HepG2 (cell line): ENCODE data around the gene CAMTA1. TPM values are rescaled to one million over a fixed set of nuclear protein-coding genes. Genes with fewer than 3 reads are reported as not detected.

ENCODE experiments used
- ATAC-seq: fragments of 200-7000 bp; cut with Tn5 transposase; 3 replicates; pipeline ENCODE4 v1.9.1; 2020; ENCODE audit warnings: mild to moderate bottlenecking, moderate library complexity
- BruUV-seq: library from RNA; stranded (reverse); fragments of 400-500 nt; replicated peaks from 2 replicates; lab custom pipeline; 2021; lab: Mats Ljungman, UMichigan
- CTCF ChIA-PET: fragments of 300-600 bp; formaldehyde crosslinking; extraction: SDS; loops from one replicate; lab custom pipeline; 2021; ENCODE audit warnings: low total read pairs, inconsistent platforms, low intra/inter-chr PET ratio; lab: Yijun Ruan, JAX
- POLR2A ChIA-PET: fragments of 350-600 bp; sonication (Branson Sonifier 250); formaldehyde crosslinking; loops from one replicate; lab custom pipeline; 2020; ENCODE audit warnings: antibody characterized with exemption, inconsistent platforms; lab: Yijun Ruan, JAX
- DNase-seq: peaks from one replicate; pipeline ENCODE4 v3.0.0-alpha.2; 2015; ENCODE audit warnings: low spot score
- FAIRE-seq: peaks from 3 replicates; lab custom pipeline; 2011; peaks lifted over from hg19 to GRCh38; lab: Jason Lieb, UNC
- H2AFZ ChIP-seq: one replicate; pipeline ENCODE4 v1.6.1; 2011; ENCODE audit warnings: low read length, inconsistent platforms
- H3K27ac ChIP-seq: fragments of 300-600 bp; 3 replicates; pipeline ENCODE4 v1.8.0; 2011; ENCODE audit warnings: mixed run types, mild to moderate bottlenecking, mixed read lengths, low read length, inconsistent platforms; ENCODE audit not compliant: insufficient read depth; ENCODE audit errors: extremely low read length
- H3K27me3 ChIP-seq, 2 experiments: fragments of 200-600 bp in 1 of 2; 2 replicates in 1 of 2; 3 replicates in 1 of 2; pipeline versions ENCODE4 v1.6.0 to v1.8.0; 2011; ENCODE audit warnings: low read length in 2 of 2, mild to moderate bottlenecking in 2 of 2, moderate library complexity in 2 of 2, inconsistent platforms in 1 of 2; ENCODE audit not compliant: insufficient read depth in 2 of 2, control insufficient read depth in 1 of 2
- H3K36me3 ChIP-seq, 2 experiments: fragments of 200-600 bp in 1 of 2; replicated peaks in 1 of 2; 2 replicates in 1 of 2; 3 replicates in 1 of 2; pipeline versions ENCODE4 v1.5.1 to v1.8.0; 2011; ENCODE audit warnings: low read length in 2 of 2, inconsistent platforms in 1 of 2; ENCODE audit not compliant: insufficient read depth in 2 of 2, control insufficient read depth in 1 of 2
- H3K4me1 ChIP-seq: 2 replicates; pipeline ENCODE4 v1.5.1; 2012; ENCODE audit warnings: low read length, inconsistent platforms; ENCODE audit not compliant: insufficient read depth
- H3K4me2 ChIP-seq: 2 replicates; pipeline ENCODE4 v1.6.0; 2011; ENCODE audit warnings: low read depth, low read length, inconsistent platforms
- H3K4me3 ChIP-seq, 3 experiments: fragments of 200-600 bp in 1 of 3; sonication (generic), shearing (Covaris generic) in 1 of 3; replicated peaks in 1 of 3; 2 replicates each; pipeline ENCODE4 v1.5.1; 2011 to 2016; ENCODE audit warnings: low read length in 3 of 3, inconsistent platforms in 2 of 3, low read depth in 2 of 3, mild to moderate bottlenecking in 2 of 3, control low read depth in 1 of 3, mixed read lengths in 1 of 3; ENCODE audit not compliant: insufficient read depth in 1 of 3
- H3K79me2 ChIP-seq: one replicate; pipeline ENCODE4 v1.6.1; 2011; ENCODE audit warnings: low read length, inconsistent platforms; ENCODE audit not compliant: insufficient read depth
- H3K9ac ChIP-seq: 2 replicates; pipeline ENCODE4 v1.6.0; 2011; ENCODE audit warnings: mild to moderate bottlenecking, low read depth, low read length, inconsistent platforms; ENCODE audit not compliant: insufficient read depth
- H3K9me3 ChIP-seq: 2 replicates; pipeline ENCODE4 v1.5.1; 2012; ENCODE audit warnings: mild to moderate bottlenecking, low read length
- H4K20me1 ChIP-seq: 2 replicates; pipeline ENCODE4 v1.6.0; 2011; ENCODE audit warnings: inconsistent platforms, mild to moderate bottlenecking, low read length, moderate library complexity; ENCODE audit not compliant: insufficient read depth
- AKNA ChIP-seq: sonication (generic); formaldehyde crosslinking; IDR thresholded peaks from 2 replicates; pipeline ENCODE4 v1.4.0; 2020; ENCODE audit warnings: missing genetic modification reagents, borderline replicate concordance
- BRCA1 ChIP-seq: sonication (generic); formaldehyde crosslinking; IDR thresholded peaks from 2 replicates; pipeline ENCODE4 v1.4.0; 2020; ENCODE audit warnings: missing genetic modification reagents
- ETV6 ChIP-seq: sonication (generic); formaldehyde crosslinking; conservative IDR thresholded peaks from 2 replicates; pipeline ENCODE4 v1.4.0; 2020; ENCODE audit warnings: missing genetic modification reagents
- HNRNPK ChIP-seq: fragments of 200-400 bp; formaldehyde crosslinking; IDR thresholded peaks from 2 replicates; pipeline ENCODE4 v1.6.1; 2018; ENCODE audit warnings: low read length, low read depth, moderate library complexity, mild to moderate bottlenecking; ENCODE audit not compliant: poor library complexity, severe bottlenecking
- KDM4B ChIP-seq: sonication (generic); formaldehyde crosslinking; IDR thresholded peaks from 2 replicates; pipeline ENCODE4 v1.4.0; 2020; ENCODE audit warnings: missing genetic modification reagents
- MXI1 ChIP-seq: IDR thresholded peaks from 3 replicates; pipeline ENCODE4 v1.6.1; 2012; ENCODE audit warnings: low read depth, low read length, inconsistent platforms, borderline replicate concordance
- NAIF1 ChIP-seq: sonication (generic); formaldehyde crosslinking; IDR thresholded peaks from 2 replicates; pipeline ENCODE4 v1.5.0; 2020; ENCODE audit warnings: mild to moderate bottlenecking, missing genetic modification reagents, borderline replicate concordance
- NKX3-1 ChIP-seq: sonication (generic); formaldehyde crosslinking; IDR thresholded peaks from 2 replicates; pipeline ENCODE4 v1.5.0; 2020; ENCODE audit warnings: missing genetic modification reagents
- PAWR ChIP-seq: sonication (generic); formaldehyde crosslinking; IDR thresholded peaks from 2 replicates; pipeline ENCODE4 v1.4.0; 2020; ENCODE audit warnings: missing genetic modification reagents, mild to moderate bottlenecking, borderline replicate concordance
- SIN3A ChIP-seq: IDR thresholded peaks from 2 replicates; pipeline ENCODE4 v1.6.1; 2011; ENCODE audit warnings: low read depth, mild to moderate bottlenecking, control low read depth, low read length, borderline replicate concordance
- ZNF24 ChIP-seq: fragments of 450-650 bp; IDR thresholded peaks from 2 replicates; pipeline ENCODE4 v1.6.1; 2017; ENCODE audit warnings: antibody characterized with exemption, mild to moderate bottlenecking
- ZNF260 ChIP-seq: sonication (generic); formaldehyde crosslinking; IDR thresholded peaks from 2 replicates; pipeline ENCODE4 v1.4.0; 2020; ENCODE audit warnings: missing genetic modification reagents, low read depth, mild to moderate bottlenecking, borderline replicate concordance
- ZNF816 ChIP-seq: sonication (generic); formaldehyde crosslinking; IDR thresholded peaks from 2 replicates; pipeline ENCODE4 v1.8.0; 2022; ENCODE audit warnings: missing genetic modification reagents, mild to moderate bottlenecking, borderline replicate concordance
- ZSCAN12 ChIP-seq: sonication (generic); formaldehyde crosslinking; IDR thresholded peaks from 2 replicates; pipeline ENCODE4 v1.9.0; 2021; ENCODE audit warnings: mild to moderate bottlenecking, missing genetic modification reagents
- WGBS: methylation state at CpG from one replicate; pipeline ENCODE4 v1.1.6; 2017; ENCODE audit warnings: low lambda C conversion rate; 5-methylcytosine and 5-hydroxymethylcytosine counted together
- in situ Hi-C: cut with HindIII; loops from 2 replicates; pipeline ENCODE4 v1.10.0; 2017; ENCODE audit warnings: low pct_unique_long_range_greater_than_20kb; ENCODE audit not compliant: extremely low pct_ligation_motif_present
- intact Hi-C: fragments of 100-400 bp; cut with micrococcal nuclease; formaldehyde crosslinking; loops from one replicate; pipeline ENCODE4 v1.10.0; 2022; ENCODE audit not compliant: unreplicated experiment
- polyA plus RNA-seq, 8 experiments: library from polyadenylated mRNA; depleted of rRNA in 3 of 8; stranded (reverse) in 7 of 8; unstranded in 1 of 8; fragments of >200 nt; fragmentation: Illumina TruSeq in 4 of 8; extraction: Trizol in 4 of 8; gene quantifications; 2 replicates each; pipeline versions ENCODE4 v1.2.1 to v1.2.3, GENCODE V29; 2011 to 2016; ENCODE audit warnings: low read depth in 4 of 8, missing spikeins in 1 of 8, mixed read lengths in 1 of 8; ENCODE audit not compliant: insufficient read depth in 1 of 8
- total RNA-seq, 5 experiments: library from RNA; depleted of rRNA; stranded (reverse); fragments of >200 nt; fragmentation: Illumina TruSeq; extraction: Trizol; gene quantifications; 2 replicates each; pipeline ENCODE4 v1.2.3, GENCODE V29; 2016; ENCODE audit warnings: low read depth in 1 of 5
- TF ChIP-seq, protein P1 (sequence below): sonication (generic); formaldehyde crosslinking; IDR thresholded peaks from 2 replicates; pipeline ENCODE4 v1.8.0; 2022; ENCODE audit warnings: missing genetic modification reagents, mild to moderate bottlenecking, moderate library complexity, borderline replicate concordance

CAMTA1 gene
- total and polyA plus RNA-seq, 2 of the 13 experiments (the other 11 are each of a cell fraction or from before 2014, with no cell fraction given), result 25.0 to 36.4 TPM

GRCh38 chr1:6984536-6984935 lies 199.3 kb downstream of the CAMTA1 start (continued):
- no peak for TF ChIP-seq NAIF1

DNA sequence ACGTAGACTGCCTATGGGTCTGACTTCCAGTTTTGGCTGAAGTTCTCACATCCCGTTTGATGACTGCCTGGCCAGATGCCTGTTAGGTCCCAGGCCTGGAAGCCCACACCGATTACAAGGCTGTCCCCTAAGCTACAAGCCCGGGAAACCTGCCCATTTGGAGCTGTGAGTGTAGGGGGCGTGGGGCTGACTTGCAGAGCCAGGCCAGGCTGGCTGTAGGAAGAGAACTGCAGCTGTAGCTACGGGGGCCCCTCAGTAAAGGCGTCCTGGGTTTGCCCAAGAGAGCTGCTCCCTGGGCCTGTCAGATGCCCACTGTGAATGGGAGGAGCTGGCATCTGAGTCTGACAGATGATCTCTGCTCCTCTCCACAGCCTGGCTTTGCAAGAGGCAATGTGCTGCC lies 199.7 kb downstream of the CAMTA1 start:
- no peak overlapping the region for H3K27ac ChIP-seq
- no peaks in the 10 kb centered on the region for H3K4me1 ChIP-seq
- in situ Hi-C loops, result no loop called here
- ChIA-PET CTCF (no interaction called here), POLR2A (no interaction called here)
- H3K9me3 ChIP-seq, result no peaks in the 10 kb centered on the region
- H3K27me3 ChIP-seq, result peaks cover 0 to 18% of the 10 kb centered on the region in 2 experiments; a peak in 4 of 5 replicates
- no peaks in the 10 kb centered on the region for H3K36me3 ChIP-seq
- no peak overlapping the region for H3K4me2 ChIP-seq
- H3K79me2 ChIP-seq, result no peaks in the 10 kb centered on the region
- no peak for TF ChIP-seq PAWR (CRISPR knock-in tag)
- no peak for TF ChIP-seq BRCA1 (CRISPR knock-in tag)
- TF ChIP-seq KDM4B, result no peak
- TF ChIP-seq, protein P1, sequence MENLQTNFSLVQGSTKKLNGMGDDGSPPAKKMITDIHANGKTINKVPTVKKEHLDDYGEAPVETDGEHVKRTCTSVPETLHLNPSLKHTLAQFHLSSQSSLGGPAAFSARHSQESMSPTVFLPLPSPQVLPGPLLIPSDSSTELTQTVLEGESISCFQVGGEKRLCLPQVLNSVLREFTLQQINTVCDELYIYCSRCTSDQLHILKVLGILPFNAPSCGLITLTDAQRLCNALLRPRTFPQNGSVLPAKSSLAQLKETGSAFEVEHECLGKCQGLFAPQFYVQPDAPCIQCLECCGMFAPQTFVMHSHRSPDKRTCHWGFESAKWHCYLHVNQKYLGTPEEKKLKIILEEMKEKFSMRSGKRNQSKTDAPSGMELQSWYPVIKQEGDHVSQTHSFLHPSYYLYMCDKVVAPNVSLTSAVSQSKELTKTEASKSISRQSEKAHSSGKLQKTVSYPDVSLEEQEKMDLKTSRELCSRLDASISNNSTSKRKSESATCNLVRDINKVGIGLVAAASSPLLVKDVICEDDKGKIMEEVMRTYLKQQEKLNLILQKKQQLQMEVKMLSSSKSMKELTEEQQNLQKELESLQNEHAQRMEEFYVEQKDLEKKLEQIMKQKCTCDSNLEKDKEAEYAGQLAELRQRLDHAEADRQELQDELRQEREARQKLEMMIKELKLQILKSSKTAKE (CRISPR knock-in tag), result no peak
- no peak for TF ChIP-seq SIN3A
- TF ChIP-seq ZNF260 (CRISPR knock-in tag), result no peak
- TF ChIP-seq HNRNPK, result no peak
- no peak for TF ChIP-seq NKX3-1 (CRISPR knock-in tag)
- no peak for TF ChIP-seq ZNF816 (CRISPR knock-in tag)
- no peak for TF ChIP-seq ZNF24
- no peak for TF ChIP-seq ZSCAN12 (CRISPR knock-in tag)
- no peak for TF ChIP-seq MXI1
- TF ChIP-seq AKNA (CRISPR knock-in tag), result no peak
- no peak for TF ChIP-seq ETV6
- BruUV-seq, result no TSS peak
- H4K20me1 ChIP-seq, result no peaks in the 10 kb centered on the region
- no peak for FAIRE-seq
- H3K9ac ChIP-seq, result no peak overlapping the region
- intact Hi-C loops, result no loop called here
- H3K4me3 ChIP-seq, result no peak overlapping the region
- H2AFZ ChIP-seq, result no peak overlapping the region
- ATAC-seq, result no peak
- 10% methylated on average over 2 of the region's 7 CpGs for WGBS
- no peak for DNase-seq
